ENCODE data around the gene ADAM8.

- TF ChIP-seq CTCF (IDR thresholded peaks at IDR 0.05), result no peak
- TF ChIP-seq EZH2 (IDR thresholded peaks at IDR 0.05; ENCODE audit: borderline replicate concordance, insufficient read depth, low read depth, low read length, poor library complexity, severe bottlenecking), result no peak
Measured at GRCh38 chr10:133306941-133307379, 30.3 kb upstream of the ADAM8 start.
